22Rv1 (cell line): ENCODE measurements around the gene DIS3L.
"Not testable (repeated sequence)": the region's sequence is repeated elsewhere in the genome, so short reads cannot be mapped to it uniquely, and the experiment has no call there.

Experiments
- H3K27ac ChIP-seq: fragments of 450-650 bp; 2 replicates; pipeline ENCODE4 v1.5.1; 2017
- ZFX ChIP-seq: fragments of 450-650 bp; IDR thresholded peaks from 2 replicates; pipeline ENCODE4 v1.6.1; 2017; ENCODE audit warnings: antibody characterized with exemption, borderline replicate concordance
- TF ChIP-seq, protein P1 (sequence below): fragments of 450-650 bp; IDR thresholded peaks from 2 replicates; pipeline ENCODE4 v1.5.1; 2017; ENCODE audit warnings: mild to moderate bottlenecking

Gene DIS3L

DNA sequence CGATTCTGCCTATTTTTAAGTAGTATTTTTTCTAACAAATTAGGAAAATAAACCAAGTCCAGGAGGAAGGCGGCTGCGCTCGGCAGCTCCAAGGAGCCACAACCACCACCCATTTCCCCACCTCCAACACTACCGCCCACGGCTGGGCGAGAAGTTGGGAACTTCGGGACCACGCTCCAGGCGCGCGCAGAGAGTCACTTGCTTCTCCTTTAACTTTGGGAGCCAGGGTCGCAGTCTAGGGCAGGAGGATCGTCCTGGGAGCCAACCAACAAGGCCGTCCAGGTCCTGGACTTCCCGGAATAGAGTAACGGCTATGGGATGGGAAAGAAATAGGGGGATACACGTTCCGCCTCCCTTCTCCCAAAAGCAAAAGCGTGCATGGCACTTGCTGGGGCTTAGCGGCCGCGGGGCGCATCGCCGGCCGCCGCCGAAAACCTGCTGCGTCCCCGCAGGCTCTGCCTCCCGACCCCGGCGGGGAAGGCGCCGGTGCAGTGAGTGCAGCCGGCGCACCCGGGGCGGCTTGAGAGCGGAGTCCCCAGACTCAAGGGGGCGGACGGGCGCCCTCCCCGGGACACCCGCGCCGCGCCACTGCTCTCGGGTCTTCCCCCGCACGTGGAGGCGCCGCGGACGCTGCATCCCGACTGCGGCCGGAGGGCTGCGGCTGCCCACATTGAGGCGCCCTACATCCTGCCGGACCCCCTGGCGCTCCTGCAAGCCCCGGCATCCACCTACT is 40.5 kb upstream of the DIS3L start:
- no peak overlapping the region for H3K27ac ChIP-seq

GRCh38 chr15:66253418-66254088 is 39.8 kb upstream of the DIS3L start, which contains the start of gene MEGF11:
TSS of gene MEGF11 (minus strand) at chr15:66253750. CDS start at chr15:66128403, 125,347 bp downstream.
- TF ChIP-seq ZFX, result no peak
- TF ChIP-seq, protein P1, sequence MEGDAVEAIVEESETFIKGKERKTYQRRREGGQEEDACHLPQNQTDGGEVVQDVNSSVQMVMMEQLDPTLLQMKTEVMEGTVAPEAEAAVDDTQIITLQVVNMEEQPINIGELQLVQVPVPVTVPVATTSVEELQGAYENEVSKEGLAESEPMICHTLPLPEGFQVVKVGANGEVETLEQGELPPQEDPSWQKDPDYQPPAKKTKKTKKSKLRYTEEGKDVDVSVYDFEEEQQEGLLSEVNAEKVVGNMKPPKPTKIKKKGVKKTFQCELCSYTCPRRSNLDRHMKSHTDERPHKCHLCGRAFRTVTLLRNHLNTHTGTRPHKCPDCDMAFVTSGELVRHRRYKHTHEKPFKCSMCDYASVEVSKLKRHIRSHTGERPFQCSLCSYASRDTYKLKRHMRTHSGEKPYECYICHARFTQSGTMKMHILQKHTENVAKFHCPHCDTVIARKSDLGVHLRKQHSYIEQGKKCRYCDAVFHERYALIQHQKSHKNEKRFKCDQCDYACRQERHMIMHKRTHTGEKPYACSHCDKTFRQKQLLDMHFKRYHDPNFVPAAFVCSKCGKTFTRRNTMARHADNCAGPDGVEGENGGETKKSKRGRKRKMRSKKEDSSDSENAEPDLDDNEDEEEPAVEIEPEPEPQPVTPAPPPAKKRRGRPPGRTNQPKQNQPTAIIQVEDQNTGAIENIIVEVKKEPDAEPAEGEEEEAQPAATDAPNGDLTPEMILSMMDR, result no peak
- no peak within 1 kb of the TSS for H3K27ac ChIP-seq

More for the DNA sequence above, 40.5 kb upstream of the DIS3L start:
- TF ChIP-seq, protein P1, result peak; percentile 60
- TF ChIP-seq ZFX, result no peak

DNA sequence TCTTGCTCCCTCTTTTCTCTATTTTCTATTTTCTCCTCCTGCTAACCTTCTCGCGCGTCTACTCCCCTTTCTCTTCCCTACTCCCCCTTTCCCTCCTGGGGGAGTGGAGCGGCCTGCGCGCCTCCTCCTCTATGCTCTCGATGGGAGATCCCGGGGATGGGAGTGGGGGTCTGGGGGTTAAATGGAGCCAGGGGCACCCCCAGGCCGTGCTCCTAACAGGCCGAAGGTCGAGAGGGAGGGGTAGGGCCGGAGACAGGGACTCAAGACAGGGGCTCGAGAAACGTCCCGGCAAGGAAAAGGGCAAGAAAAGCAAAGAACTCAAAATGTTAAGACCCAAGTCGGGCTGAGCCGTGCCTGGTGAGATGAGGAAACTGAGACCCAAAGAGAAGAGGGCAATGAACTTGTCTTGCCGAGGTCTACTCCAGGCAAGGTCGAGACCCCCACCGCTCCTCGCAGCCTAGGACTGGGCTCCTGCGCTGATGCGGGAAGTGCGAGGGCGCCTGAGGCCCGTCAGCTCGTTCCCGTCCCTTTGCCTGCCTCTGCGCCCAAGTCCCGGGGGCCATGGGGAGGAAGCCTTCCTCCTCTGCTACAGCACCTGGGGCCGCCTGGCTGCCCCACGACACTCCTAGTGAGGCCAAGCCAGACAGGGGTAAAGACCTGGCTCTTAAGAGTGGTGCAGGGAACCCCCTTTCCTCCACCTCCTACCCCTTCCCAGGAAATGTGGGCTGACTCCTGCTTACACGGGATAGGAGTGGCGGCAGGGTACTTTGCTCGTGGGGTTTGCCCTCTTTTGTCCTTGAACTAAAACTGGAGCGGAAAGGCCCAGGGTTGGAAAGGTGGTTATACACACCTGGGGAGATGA is 39.0 kb upstream of the DIS3L start:
- H3K27ac ChIP-seq, result no peak overlapping the region
- TF ChIP-seq, protein P1, result no peak

- TF ChIP-seq, protein P1, result no peak
- TF ChIP-seq ZFX, result no peak
- H3K27ac ChIP-seq, result no peak overlapping the region
These were observed 38.3 kb upstream of the DIS3L start for GRCh38 chr15:66254951-66255676.

- TF ChIP-seq, protein P1, result no peak
- TF ChIP-seq ZFX, result no peak
- H3K27ac ChIP-seq, result no peak overlapping the region
These were observed 36.7 kb upstream of the DIS3L start for GRCh38 chr15:66256692-66257091.

- no peak overlapping the region for H3K27ac ChIP-seq
- TF ChIP-seq, protein P1, result no peak
- no peak for TF ChIP-seq ZFX
These were observed 32.3 kb upstream of the DIS3L start for GRCh38 chr15:66261056-66261455.

DNA sequence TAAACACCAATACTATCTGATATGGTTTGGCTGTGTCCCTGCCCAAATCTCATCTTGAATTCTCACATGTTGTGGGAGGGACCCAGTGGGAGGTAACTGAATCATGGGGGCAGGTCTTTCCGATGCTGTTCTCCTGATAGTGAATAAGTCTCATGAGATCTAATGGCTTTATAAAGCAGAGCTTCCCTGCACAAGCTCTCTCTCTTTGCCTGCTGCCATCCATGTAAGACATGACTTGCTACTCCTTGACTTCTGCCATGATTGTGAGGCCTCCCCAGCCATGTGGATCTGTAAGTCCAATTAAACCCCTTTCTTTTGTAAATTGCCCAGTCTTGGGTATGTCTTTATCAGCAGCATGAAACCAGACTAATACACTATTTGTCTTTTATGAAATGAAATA is 30.5 kb upstream of the DIS3L start:
- not testable (repeated sequence) for H3K27ac ChIP-seq
